GM19351 (cell line): ENCODE data around the gene TDRD6.

Source experiments
- ATAC-seq: cut with Tn5 transposase; IDR thresholded peaks from one replicate; pipeline ENCODE4 v1.9.1; 2021; ENCODE audit warnings: mild to moderate bottlenecking, moderate library complexity; ENCODE audit not compliant: unreplicated experiment

Gene TDRD6

GRCh38 chr6:46688117-46688965, 656 bp downstream of the TDRD6 start:
- ATAC-seq: no peak

DNA sequence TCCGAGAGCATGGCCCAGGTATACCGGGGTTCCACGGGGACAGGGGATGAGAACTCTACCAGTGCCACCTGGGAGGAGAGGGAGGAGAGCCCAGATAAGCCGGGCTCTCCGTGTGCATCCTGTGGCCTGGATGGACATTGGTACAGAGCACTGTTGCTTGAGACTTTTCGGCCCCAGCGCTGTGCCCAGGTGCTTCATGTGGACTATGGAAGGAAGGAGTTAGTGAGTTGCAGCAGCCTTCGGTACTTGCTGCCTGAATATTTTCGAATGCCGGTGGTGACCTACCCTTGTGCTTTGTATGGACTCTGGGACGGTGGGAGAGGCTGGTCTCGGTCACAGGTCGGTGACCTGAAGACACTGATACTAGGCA, 1.3 kb downstream of the TDRD6 start:
- ATAC-seq: no peak

- no peak for ATAC-seq
Observed at GRCh38 chr6:46689657-46690056, 2.0 kb downstream of the TDRD6 start.

DNA sequence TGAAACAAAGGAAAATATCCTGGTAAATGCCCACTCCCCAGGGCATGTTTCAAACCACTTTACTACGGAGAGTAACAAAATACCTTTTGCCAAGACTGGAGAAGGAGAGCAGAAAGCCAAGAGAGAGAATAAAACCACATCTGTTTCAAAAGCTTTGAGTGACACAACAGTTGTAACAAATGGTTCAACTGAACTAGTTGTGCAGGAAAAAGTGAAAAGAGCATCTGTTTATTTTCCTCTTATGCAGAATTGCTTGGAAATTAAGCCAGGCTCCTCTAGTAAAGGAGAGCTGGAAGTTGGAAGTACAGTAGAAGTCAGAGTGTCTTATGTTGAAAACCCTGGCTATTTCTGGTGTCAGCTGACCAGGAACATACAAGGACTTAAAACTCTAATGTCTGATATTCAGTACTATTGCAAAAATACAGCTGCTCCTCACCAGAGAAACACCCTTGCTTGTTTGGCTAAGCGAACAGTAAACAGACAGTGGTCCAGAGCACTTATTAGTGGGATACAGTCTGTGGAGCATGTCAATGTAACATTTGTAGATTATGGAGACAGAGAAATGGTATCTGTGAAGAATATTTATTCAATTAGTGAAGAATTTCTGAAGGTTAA, 2.6 kb downstream of the TDRD6 start:
- ATAC-seq: no peak

- ATAC-seq: no peak
Observed at GRCh38 chr6:46690911-46691451, 3.3 kb downstream of the TDRD6 start.

DNA sequence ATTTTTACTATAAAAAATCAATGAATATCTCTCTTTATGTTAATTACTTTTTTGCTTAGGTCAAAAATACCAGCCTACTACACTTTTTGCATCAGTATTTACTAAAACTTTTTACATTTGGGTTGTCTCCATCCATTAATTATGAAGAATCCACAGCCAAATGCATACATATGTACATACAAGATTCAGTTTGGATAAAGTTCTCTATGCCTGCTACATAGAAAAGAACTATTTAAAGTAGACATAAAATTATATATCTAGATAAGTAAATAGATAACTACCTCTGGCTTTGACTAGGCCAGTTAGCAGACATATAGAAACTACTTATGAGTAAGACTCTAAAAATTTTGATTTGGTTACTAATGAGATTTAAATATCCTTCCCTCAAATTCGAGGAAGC, 12.3 kb downstream of the TDRD6 start:
- ATAC-seq: no peak

- ATAC-seq: no peak
Observed at GRCh38 chr6:46704562-46704961, 16.9 kb downstream of the TDRD6 start.

DNA sequence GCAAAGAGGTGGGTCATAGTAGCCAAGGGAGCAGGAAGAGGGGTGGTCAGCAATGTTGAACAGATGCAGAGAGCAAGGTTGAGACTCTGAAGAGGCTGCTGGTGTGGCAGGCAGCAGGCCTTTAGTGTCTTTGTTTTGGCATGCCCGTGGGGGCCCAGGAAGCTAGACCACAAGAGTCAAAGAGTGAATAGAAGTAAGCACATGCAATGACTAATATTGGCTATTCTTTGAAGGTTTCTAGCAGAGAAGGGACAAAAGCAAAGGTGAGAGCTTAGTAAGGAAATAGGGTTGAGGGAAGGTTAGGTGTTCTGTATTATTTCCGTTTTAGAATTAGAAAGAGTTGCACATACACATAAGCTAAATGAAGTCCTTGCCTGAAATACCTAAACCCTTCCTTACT, 18.8 kb downstream of the TDRD6 start:
- peak; percentile 78 for ATAC-seq

DNA sequence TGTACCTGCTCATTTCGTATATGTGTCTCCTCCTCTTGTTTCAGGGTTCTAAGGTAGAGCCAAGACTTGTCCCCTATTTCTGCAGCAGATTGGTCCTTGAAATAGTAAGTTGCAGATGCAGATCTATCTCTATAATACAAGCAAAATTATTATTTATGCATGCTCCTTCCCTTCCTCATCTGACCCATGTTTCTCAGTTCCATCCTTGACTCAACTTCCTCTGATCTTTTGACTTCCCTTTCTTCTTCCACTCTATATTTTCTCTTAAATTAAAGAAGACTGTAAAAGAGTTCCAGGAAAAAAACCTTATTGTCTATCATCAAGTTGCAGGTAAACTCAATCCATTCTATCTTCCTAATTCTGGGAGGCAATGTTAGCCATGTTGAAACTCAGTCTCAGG, 23.8 kb downstream of the TDRD6 start:
- no peak for ATAC-seq

DNA sequence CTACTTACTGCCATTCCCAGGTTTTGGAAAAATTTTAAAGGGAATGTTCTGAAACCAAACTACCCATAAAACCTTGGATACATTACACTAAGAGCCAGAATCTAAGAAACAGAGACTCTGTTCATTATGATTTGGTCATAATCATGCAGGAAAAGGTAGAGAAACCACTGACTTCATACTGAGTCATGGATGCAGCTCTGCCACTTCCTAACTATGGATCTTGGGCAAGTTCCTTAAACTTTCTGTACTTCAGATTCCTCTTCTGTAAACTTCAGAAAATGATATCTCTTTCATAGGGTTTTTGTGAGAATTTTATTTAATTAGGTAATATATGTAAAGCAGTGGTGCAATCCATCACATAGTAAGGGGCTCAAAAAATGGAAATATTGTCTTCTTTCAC, 27.5 kb downstream of the TDRD6 start:
- no peak for ATAC-seq

DNA sequence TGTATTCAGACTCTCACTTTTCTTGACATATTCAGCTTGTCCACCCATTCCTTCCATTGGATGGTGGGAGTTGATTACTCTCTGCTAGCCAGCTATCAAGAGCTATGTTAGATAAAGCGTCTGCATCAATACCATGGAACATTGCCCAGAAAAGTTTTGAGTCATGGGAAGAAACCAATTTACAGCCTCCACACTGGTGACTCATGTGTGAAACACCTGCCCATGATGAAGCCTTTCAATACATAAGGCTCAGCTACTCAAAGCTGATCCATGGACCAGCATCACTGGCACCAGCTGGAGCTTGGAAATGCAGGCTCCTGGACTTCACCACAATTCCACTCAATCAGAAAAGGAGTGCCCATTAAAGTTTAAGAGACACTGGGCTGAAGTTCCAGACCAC, 31.4 kb downstream of the TDRD6 start:
- no peak for ATAC-seq

- no peak for ATAC-seq
Observed at GRCh38 chr6:46720401-46720800, 32.7 kb downstream of the TDRD6 start.

DNA sequence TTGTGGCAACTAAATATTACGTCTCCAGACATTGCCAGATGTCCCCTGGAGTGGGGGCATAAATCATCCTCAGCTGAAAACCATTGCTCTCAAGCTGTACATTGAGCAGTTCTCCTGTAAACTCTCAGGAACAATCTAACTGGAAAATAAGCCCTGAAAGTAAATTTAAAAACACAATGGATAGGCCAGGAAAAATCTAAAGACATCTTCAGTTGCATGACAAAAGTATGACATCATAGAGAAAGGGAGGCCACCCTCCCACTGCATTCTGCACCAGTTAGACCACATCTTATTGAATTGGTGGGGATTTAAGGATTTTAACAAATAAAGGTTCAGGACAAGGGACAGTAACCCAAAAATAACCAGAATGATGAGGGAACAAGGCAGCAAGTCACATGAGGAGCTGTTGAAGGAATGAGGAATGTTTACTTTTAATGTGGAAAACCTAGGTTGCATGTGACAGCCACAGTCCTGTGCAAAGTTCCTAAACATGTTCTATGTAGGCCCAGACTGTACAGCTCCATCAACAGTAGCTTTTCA, 42.2 kb downstream of the TDRD6 start:
- no peak for ATAC-seq

- no peak for ATAC-seq
Observed at GRCh38 chr6:46730921-46731461, 43.3 kb downstream of the TDRD6 start.

GRCh38 chr6:46733341-46733801, 45.7 kb downstream of the TDRD6 start:
- ATAC-seq: no peak

GRCh38 chr6:46734867-46735719, 47.4 kb downstream of the TDRD6 start, which contains the start of gene PLA2G7:
PLA2G7 (minus strand) TSS chr6:46735375; CDS start chr6:46722891, 12,484 bp downstream.
- ATAC-seq: no peak

- no peak for ATAC-seq
Observed at GRCh38 chr6:46735720-46736031, 48.0 kb downstream of the TDRD6 start.

DNA sequence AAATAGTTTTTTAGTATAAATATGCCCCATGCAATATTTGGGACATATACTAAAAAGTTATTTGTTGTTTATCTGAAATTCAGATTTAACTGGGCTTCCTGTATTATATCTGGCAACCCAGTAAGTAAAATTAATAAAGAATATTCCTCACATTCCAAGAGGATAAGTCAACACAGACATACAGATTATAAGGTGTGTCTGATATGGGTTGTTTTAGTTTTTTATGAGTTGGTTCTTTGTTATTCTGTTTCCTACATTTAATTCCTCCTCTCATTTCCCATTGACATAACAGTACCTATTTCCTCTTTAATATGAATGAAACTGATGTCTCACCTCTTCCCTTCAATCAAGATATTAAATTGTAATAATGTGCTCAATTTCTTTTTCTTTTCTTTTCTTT, 49.2 kb downstream of the TDRD6 start:
- no peak for ATAC-seq

GRCh38 chr6:46741482-46741881, 53.8 kb downstream of the TDRD6 start:
- ATAC-seq: no peak

GRCh38 chr6:46741910-46742309, 54.2 kb downstream of the TDRD6 start:
- no peak for ATAC-seq
